HG03432 (cell line): Measurements from ENCODE around the gene PCDHA11.
"Not testable (repeated sequence)": the region's sequence is repeated elsewhere in the genome, so short reads cannot be mapped to it uniquely, and the experiment has no call there.

Experiments
- ATAC-seq: cut with Tn5 transposase; IDR thresholded peaks from one replicate; pipeline ENCODE4 v1.9.1; 2021; ENCODE audit warnings: mild to moderate bottlenecking, moderate library complexity; ENCODE audit not compliant: unreplicated experiment

PCDHA11 gene

GRCh38 chr5:140849831-140850634, 18.7 kb upstream of the PCDHA11 start:
- ATAC-seq: not testable (repeated sequence)

DNA sequence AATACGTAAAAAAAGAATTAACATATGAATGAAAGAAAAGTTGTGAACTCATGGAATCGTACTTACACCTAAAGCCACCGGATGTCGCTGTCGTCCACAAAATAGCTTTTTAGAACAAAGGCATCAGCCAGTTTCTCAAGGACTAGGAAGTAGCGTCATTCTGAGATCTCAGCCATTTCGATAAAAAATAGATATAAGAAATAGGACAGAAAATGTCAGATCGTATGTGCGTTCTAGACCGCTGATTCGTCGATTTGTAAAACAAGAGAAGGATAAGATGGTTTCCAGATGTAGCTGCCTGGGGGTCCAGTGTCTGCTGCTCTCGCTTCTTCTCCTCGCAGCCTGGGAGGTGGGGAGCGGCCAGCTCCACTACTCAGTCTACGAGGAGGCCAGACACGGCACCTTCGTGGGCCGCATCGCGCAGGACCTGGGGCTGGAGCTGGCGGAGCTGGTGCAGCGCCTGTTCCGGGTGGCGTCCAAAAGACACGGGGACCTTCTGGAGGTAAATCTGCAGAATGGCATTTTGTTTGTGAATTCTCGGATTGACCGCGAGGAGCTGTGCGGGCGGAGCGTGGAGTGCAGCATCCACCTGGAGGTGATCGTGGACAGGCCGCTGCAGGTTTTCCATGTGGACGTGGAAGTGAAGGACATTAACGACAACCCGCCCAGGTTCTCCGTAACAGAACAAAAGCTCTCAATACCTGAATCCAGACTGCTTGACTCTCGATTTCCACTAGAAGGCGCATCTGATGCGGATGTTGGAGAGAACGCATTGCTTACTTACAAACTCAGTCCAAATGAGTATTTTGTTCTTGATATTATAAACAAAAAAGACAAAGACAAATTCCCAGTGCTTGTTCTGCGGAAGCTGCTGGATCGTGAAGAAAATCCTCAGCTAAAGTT, 12.7 kb upstream of the PCDHA11 start, which contains the start of gene PCDHA10:
TSS of gene PCDHA10 (plus strand) at position 126 of the 903 bp plus-strand sequence. CDS start at position 278, 152 bp downstream.
- ATAC-seq: no peak

DNA sequence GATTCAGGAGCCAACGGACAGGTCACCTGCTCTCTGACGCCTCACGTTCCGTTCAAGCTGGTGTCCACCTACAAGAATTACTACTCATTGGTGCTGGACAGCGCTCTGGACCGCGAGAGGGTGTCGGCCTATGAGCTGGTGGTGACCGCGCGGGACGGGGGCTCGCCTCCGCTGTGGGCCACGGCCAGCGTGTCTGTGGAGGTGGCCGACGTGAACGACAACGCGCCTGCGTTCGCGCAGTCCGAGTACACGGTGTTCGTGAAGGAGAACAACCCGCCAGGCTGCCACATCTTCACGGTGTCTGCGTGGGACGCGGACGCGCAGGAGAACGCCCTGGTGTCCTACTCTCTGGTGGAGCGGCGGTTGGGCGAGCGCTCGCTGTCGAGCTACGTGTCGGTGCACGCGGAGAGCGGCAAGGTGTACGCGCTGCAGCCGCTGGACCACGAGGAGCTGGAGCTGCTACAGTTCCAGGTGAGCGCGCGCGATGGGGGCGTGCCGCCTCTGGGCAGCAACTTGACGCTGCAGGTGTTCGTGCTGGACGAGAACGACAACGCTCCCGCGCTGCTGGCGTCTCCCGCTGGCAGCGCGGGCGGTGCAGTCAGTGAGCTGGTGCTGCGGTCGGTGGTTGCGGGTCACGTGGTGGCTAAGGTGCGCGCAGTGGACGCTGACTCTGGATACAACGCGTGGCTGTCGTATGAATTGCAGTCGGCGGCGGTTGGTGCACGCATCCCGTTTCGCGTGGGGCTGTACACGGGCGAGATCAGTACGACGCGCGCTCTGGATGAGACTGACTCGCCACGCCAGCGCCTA, 11.4 kb upstream of the PCDHA11 start:
- ATAC-seq: no peak

DNA sequence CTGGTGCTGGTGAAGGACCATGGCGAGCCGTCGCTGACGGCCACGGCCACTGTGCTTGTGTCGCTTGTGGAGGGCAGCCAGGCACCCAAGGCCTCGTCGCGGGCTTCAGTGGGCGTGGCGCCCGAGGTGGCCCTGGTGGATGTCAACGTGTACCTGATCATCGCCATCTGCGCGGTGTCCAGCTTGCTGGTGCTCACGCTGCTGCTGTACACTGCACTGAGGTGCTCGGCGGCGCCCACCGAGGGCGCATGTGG, 10.8 kb upstream of the PCDHA11 start:
- ATAC-seq: no peak

DNA sequence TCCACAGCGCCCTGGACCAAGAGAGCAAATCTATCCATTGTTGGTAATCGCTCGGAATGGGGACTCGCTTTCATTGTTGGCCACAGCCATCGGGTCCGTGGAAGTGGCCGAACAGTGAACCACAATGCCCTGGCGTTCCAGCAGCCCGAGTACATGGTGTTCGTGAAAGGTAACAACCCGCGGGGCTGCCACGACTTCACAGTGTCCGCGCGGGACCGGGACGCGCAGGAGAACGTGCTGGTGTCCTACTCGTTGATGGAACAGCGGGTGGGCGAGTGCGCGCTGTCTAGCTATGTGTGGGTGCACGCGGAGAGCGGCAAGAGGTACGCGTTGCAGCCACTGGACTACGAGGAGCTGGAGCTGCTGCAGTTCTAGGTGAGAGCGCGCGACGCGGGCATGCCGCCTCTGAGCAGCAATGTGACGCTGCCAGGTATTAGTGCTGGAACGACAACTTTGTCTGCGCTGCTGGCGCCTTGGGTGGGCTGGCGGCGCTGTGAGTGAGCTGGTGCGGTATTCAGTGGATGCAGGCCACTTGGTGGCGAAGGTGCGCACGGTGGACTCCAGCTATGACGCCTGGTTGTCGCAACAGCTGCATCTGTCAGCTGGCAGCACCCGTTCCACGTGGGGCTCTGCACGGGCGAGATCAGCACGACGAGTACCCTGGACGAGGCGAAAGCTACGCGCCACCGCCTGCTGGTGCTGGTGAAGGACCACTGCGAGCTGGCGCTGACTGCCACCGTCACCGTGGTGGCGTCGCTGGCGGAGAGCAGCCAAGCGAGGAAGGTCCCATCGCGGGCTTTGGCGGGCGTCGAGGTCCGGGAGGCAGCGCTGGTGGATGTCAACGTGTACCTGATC, 6.1 kb upstream of the PCDHA11 start:
- ATAC-seq: no peak

- ATAC-seq: no peak
These were observed 764 bp downstream of the PCDHA11 start for GRCh38 chr5:140869555-140869886.

- ATAC-seq: no peak
These were observed 1.8 kb downstream of the PCDHA11 start for GRCh38 chr5:140870221-140871201.

DNA sequence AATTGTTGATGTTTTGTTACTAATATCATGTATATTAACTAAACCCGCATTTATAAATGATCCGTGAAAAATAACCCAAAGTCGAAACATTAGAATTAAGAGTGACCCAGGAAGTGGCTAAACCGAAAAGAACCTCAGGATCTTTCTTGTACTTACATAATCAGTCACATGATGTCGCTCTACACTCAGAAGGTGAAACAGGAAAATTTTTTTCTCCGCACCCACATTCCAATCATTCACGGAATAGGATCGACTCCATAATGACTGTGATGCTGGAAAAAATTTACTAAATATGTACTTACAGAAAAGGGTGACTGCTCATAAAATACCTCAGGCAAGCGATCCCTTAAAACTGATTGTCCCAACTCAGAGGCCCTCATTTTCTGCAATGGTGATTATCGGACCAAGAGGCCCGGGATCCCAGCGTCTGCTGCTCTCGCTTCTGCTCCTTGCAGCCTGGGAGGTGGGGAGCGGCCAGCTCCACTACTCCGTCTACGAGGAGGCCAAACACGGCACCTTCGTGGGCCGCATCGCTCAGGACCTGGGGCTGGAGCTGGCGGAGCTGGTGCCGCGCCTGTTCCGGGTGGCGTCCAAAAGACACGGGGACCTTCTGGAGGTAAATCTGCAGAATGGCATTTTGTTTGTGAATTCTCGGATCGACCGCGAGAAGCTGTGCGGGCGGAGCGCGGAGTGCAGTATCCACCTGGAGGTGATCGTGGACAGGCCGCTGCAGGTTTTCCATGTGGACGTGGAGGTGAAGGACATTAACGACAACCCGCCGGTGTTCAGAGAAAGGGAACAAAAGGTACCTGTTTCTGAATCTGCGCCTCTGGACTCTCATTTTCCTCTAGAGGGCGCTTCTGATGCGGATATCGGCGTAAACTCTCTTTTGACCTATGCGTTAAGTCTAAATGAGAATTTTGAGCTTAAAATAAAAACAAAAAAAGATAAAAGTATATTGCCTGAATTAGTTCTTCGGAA, 6.6 kb downstream of the PCDHA11 start, which contains the start of gene PCDHA12:
TSS of gene PCDHA12 (plus strand) at position 224 of the 981 bp plus-strand sequence. CDS start at position 389, 165 bp downstream.
- ATAC-seq: no peak

GRCh38 chr5:140876541-140877261, 7.9 kb downstream of the PCDHA11 start:
- not testable (repeated sequence) for ATAC-seq

GRCh38 chr5:140877262-140877581, 8.5 kb downstream of the PCDHA11 start:
- ATAC-seq: no peak

DNA sequence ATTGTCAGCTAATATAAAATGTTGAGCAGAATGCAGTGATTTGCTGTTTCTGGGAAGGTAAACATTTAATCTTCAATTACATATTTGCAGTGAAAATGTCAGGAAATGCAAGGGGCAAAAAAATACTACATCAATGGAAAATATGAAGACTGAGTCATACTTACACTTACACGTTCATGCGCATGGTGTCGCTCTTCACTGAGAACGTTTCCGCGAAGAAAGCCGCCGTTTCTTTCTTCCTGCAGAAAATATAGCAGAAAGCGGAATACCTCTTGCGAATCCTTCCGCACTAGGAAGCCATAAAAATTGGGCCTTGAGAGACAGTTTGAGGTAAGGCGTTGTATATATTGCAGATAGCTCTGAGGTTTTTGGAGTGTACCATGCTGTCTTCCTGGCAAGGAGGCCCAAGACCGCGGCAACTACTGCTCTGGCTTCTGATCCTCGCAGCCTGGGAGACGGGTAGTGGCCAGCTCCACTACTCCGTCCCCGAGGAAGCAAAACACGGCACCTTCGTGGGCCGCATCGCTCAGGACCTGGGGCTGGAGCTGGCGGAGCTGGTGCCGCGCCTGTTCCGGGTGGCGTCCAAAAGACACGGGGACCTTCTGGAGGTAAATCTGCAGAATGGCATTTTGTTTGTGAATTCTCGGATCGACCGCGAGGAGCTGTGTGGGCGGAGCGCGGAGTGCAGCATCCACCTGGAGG, 13.3 kb downstream of the PCDHA11 start, which contains the start of gene PCDHA13:
TSS of gene PCDHA13 (plus strand) at position 236 of the 702 bp plus-strand sequence. CDS start at position 381, 145 bp downstream.
- ATAC-seq: no peak

DNA sequence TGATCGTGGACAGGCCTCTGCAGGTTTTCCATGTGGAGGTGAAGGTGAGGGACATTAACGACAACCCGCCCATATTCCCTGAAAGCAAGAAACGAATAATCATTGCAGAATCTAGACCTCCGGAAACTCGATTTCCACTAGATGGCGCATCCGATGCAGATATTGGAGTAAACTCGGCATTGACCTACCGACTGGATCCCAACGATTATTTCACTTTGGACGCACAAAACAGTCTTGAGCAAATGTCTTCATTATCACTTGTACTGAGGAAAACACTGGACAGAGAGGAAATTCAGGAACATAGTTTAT, 13.8 kb downstream of the PCDHA11 start:
- no peak for ATAC-seq

DNA sequence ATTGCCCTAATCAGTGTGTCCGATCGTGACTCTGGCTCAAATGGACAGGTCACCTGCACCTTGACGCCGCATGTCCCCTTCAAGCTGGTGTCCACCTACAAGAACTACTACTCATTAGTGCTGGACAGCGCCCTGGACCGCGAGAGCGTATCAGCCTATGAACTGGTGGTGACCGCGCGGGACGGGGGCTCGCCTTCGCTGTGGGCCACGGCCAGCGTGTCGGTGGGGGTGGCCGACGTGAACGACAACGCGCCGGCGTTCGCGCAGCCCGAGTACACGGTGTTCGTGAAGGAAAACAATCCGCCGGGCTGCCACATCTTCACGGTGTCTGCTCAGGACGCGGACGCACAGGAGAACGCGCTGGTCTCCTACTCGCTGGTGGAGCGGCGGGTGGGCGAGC, 14.6 kb downstream of the PCDHA11 start:
- no peak for ATAC-seq

GRCh38 chr5:140883927-140884697, 15.4 kb downstream of the PCDHA11 start:
- ATAC-seq: no peak

- ATAC-seq: no peak
These were observed 47.6 kb downstream of the PCDHA11 start for GRCh38 chr5:140916325-140916724.
